Right lobe of liver (tissue), 4 donors: ENCODE measurements around the gene ACSBG1.

Experiments
- CTCF ChIP-seq, 4 donors: fragments of 200-600 bp in 3 of 4; fragments of 450-650 bp in 1 of 4; IDR thresholded peaks; one replicate each; pipeline versions ENCODE4 v1.5.1 to v1.8.0; 2016 to 2022; ENCODE audit warnings: antibody characterized with exemption in 4 of 4, mild to moderate bottlenecking in 2 of 4
- POLR2A ChIP-seq: fragments of 450-650 bp; IDR thresholded peaks from one replicate; pipeline ENCODE4 v1.6.1; 2017; ENCODE audit warnings: antibody characterized with exemption, mild to moderate bottlenecking
- donor health status: DM: no; HTN: no; CAD: no.
- donor health status: DM: no; HTN: no; CAD: no.
- donor health status: DM: no; HTN: yes; CAD: no.

GRCh38 chr15:78142332-78142731 lies 92.0 kb downstream of the ACSBG1 start:
- TF ChIP-seq CTCF (IDR thresholded peaks at IDR 0.05) (no peak), POLR2A (no peak)
